Fibroblast of villous mesenchyme (primary cell): ENCODE measurements around the gene MSRB3. TPM values are rescaled to one million over a fixed set of nuclear protein-coding genes. Genes with fewer than 3 reads are reported as not detected.

ENCODE experiments used
- DNase-seq: peaks from one replicate; pipeline ENCODE4 v3.0.0-alpha.2; 2010; ENCODE audit warnings: low read depth
- H3K4me3 ChIP-seq: 2 replicates; pipeline ENCODE4 v1.5.1; 2011; ENCODE audit warnings: low read depth, mild to moderate bottlenecking, low read length
- CTCF ChIP-seq: IDR thresholded peaks from 2 replicates; pipeline ENCODE4 v1.5.1; 2012; ENCODE audit warnings: low read depth, mild to moderate bottlenecking, low read length; ENCODE audit not compliant: insufficient read depth
- total RNA-seq: library from RNA; depleted of rRNA; stranded (reverse); fragments of >200 nt; gene quantifications from 2 replicates; pipeline ENCODE4 v1.2.3, GENCODE V29; 2012

The MSRB3 gene
- total RNA-seq, 1 donor = 111 TPM

- peak; percentile 42 for TF ChIP-seq CTCF
- DNase-seq = no peak
- H3K4me3 ChIP-seq = no peak overlapping the region
These were observed 22.3 kb downstream of the MSRB3 start for GRCh38 chr12:65300679-65301349.

- TF ChIP-seq CTCF = no peak
- H3K4me3 ChIP-seq = no peak overlapping the region
- peak; percentile 59 for DNase-seq
These were observed 24.4 kb downstream of the MSRB3 start for GRCh38 chr12:65302891-65303290.

- no peak for TF ChIP-seq CTCF
- no peak overlapping the region for H3K4me3 ChIP-seq
- peak; percentile 85 for DNase-seq
These were observed 27.0 kb downstream of the MSRB3 start for GRCh38 chr12:65305346-65305950.

GRCh38 chr12:65306366-65307168 lies 28.1 kb downstream of the MSRB3 start:
- peak; percentile 96 for DNase-seq
- peak; percentile 59 for TF ChIP-seq CTCF
- no peak overlapping the region for H3K4me3 ChIP-seq

GRCh38 chr12:65307169-65307501 lies 28.7 kb downstream of the MSRB3 start:
- no peak for DNase-seq
- no peak overlapping the region for H3K4me3 ChIP-seq
- no peak for TF ChIP-seq CTCF

- TF ChIP-seq CTCF = no peak
- DNase-seq = peak; percentile 43
- no peak overlapping the region for H3K4me3 ChIP-seq
These were observed 29.5 kb downstream of the MSRB3 start for GRCh38 chr12:65308006-65308405.
